AG04450 (cell line): ENCODE results near the gene TCP11. TPM values are rescaled to one million over a fixed set of nuclear protein-coding genes. Genes with fewer than 3 reads are reported as not detected.

ENCODE experiments used
- CTCF ChIA-PET: fragments of 300-600, 350-600 bp; formaldehyde crosslinking; extraction: SDS; loops from one replicate; lab custom pipeline; 2022; ENCODE audit warnings: antibody characterized with exemption, inconsistent platforms; lab: Charles Lee
- POLR2A ChIA-PET: fragments of 350-600 bp; formaldehyde crosslinking; extraction: SDS; loops from one replicate; lab custom pipeline; 2021; ENCODE audit warnings: antibody characterized with exemption, inconsistent platforms; lab: Yijun Ruan, JAX
- DNase-seq: peaks from one replicate; pipeline ENCODE4 v3.0.0-alpha.2; 2011; ENCODE audit warnings: low read depth, low spot score
- H3K27ac ChIP-seq: one replicate; pipeline ENCODE4 v1.5.1; 2012; ENCODE audit warnings: low read depth, low read length, control low read depth
- H3K27me3 ChIP-seq: one replicate; pipeline ENCODE4 v1.6.0; 2012; ENCODE audit warnings: low read length; ENCODE audit not compliant: control insufficient read depth, insufficient read depth
- H3K4me3 ChIP-seq: 2 replicates; pipeline ENCODE4 v1.5.1; 2011; ENCODE audit warnings: mild to moderate bottlenecking, low read depth, low read length, control low read depth
- H3K9me3 ChIP-seq: 2 replicates; pipeline ENCODE4 v1.5.1; 2012; ENCODE audit warnings: low read length; ENCODE audit not compliant: control insufficient read depth, insufficient read depth
- polyA plus RNA-seq: library from polyadenylated mRNA; depleted of rRNA; stranded (reverse); fragments of >200 nt; gene quantifications from 2 replicates; pipeline ENCODE4 v1.2.3, GENCODE V29; 2011
- TF ChIP-seq, protein P1 (sequence below): IDR thresholded peaks from 2 replicates; pipeline ENCODE4 v1.5.1; 2011; ENCODE audit warnings: low read depth, low read length, control low read depth, inconsistent platforms

TCP11 gene
- polyA plus RNA-seq, 1 experiment = 0.11 TPM

DNA sequence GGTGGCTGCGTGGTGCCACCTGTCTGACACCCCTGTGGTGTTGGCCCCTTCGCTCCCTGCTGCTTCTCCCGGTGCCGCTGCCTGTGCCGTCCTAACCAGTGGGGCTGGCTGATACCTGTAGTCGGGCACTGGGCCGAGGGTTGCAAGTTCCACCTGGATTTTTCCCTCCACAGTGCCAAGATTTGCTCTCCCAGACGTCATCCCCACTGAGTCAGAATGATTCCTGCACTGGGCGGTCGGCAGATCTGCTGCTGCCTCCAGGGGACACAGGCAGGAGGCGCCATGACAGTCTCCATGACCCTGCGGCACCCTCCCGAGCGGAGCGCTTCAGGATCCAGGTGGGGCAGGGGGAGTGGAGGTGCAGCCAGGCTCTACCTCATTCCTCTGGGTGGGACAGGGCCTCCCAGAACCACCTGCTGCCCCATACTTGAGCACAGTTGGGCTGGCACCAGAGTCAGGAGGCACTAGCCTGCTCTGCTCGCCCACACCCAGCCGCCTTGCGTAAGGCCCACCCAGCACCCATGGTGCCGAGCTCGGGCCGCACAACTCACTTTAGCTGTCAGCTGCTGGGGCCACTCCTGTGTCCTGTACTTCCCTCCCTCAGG lies 60.2 kb downstream of the TCP11 start:
- no peak overlapping the region for H3K27ac ChIP-seq
- no peaks in the 10 kb centered on the region for H3K27me3 ChIP-seq
- H3K9me3 ChIP-seq = no peaks in the 10 kb centered on the region
- POLR2A ChIA-PET = no interaction called here
- TF ChIP-seq, protein P1, sequence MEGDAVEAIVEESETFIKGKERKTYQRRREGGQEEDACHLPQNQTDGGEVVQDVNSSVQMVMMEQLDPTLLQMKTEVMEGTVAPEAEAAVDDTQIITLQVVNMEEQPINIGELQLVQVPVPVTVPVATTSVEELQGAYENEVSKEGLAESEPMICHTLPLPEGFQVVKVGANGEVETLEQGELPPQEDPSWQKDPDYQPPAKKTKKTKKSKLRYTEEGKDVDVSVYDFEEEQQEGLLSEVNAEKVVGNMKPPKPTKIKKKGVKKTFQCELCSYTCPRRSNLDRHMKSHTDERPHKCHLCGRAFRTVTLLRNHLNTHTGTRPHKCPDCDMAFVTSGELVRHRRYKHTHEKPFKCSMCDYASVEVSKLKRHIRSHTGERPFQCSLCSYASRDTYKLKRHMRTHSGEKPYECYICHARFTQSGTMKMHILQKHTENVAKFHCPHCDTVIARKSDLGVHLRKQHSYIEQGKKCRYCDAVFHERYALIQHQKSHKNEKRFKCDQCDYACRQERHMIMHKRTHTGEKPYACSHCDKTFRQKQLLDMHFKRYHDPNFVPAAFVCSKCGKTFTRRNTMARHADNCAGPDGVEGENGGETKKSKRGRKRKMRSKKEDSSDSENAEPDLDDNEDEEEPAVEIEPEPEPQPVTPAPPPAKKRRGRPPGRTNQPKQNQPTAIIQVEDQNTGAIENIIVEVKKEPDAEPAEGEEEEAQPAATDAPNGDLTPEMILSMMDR = no peak
- CTCF ChIA-PET = interaction anchor here (0.6 kb wide), 1 partner anchor 55 kb away, joined by 5 read pairs; no protein-coding TSS in a partner anchor
- no peak overlapping the region for H3K4me3 ChIP-seq
- no peak for DNase-seq

DNA sequence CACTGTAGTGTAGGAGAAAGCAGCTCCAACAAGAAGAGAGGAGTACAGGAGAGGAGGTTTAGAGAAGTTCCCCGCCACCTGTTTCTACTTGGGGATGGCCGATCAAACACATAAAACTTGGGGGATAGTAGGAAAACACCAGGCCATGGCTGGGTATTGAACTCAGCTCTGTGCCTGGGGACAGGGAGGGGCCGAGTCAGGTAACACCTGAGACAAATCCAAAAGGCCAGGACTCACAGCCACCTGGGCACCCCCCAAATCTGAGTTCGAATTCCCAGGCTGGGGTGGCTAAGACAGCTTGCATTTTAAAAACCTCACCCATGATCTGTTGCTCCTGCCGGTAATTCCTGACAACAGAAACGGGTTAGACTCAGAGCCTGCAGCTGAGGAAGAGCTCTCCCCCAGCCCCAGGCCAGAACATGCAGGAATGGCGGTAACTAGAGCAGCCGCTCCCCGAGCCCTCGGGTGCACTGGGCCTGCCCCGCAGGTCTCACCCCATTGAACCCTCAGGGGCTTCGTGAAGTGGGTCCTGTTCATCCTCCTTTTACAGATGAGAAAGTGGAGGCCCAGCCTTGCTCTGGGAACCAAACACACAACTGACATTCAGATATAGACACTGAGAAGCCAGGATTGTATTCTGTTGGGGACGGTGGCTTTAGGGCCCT lies 61.0 kb downstream of the TCP11 start:
- CTCF ChIA-PET = interaction anchor here (0.5 to 0.6 kb wide), 2 partner anchors 13 to 56 kb away, joined by 4 to 5 read pairs; no protein-coding TSS in a partner anchor
- no peak for DNase-seq
- POLR2A ChIA-PET = interaction anchor here (0.7 kb wide), 1 partner anchor 88 kb away, joined by 3 read pairs; no protein-coding TSS in a partner anchor
- no peaks in the 10 kb centered on the region for H3K27me3 ChIP-seq
- H3K27ac ChIP-seq = no peak overlapping the region
- TF ChIP-seq, protein P1 = no peak
- no peaks in the 10 kb centered on the region for H3K9me3 ChIP-seq
- no peak overlapping the region for H3K4me3 ChIP-seq

DNA sequence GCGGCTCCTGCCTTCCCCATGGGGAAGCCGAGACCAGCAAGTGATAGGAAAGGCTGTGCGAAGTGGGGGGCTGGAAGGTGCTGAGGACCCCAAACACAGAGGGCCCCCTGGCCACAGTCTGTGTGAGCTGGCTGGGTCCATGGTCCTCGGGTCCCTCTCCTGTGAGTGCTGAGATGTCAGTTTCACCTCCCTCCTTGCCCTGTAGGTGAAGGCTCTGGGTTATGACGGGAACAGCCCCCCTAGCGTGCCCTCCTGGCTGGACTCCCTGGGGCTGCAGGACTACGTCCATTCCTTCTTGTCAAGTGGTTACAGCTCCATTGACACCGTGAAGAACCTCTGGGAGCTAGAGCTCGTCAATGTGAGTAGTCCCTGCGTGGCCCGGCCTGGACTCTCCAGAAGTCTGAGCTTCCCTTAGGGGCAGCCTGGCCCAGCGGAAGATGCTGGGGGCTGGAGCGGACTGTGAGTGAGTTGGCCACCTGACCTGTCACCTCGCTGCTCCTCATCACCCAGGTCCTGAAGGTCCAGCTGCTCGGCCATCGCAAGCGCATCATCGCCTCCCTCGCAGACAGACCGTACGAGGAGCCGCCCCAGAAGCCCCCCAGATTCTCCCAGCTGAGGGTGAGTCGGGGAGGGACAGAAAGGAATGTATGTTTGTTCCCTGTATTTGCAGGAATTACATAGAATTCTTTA lies 61.7 kb downstream of the TCP11 start:
- TF ChIP-seq, protein P1 = no peak
- H3K27ac ChIP-seq = no peak overlapping the region
- CTCF ChIA-PET = interaction anchor here (0.5 to 0.8 kb wide), 2 partner anchors 12 to 14 kb away, joined by 3 to 4 read pairs; no protein-coding TSS in a partner anchor
- no peak overlapping the region for H3K4me3 ChIP-seq
- POLR2A ChIA-PET = interaction anchor here (0.7 kb wide), 1 partner anchor 87 kb away, joined by 3 read pairs; no protein-coding TSS in a partner anchor
- H3K9me3 ChIP-seq = no peaks in the 10 kb centered on the region
- DNase-seq = no peak
- H3K27me3 ChIP-seq = no peaks in the 10 kb centered on the region

DNA sequence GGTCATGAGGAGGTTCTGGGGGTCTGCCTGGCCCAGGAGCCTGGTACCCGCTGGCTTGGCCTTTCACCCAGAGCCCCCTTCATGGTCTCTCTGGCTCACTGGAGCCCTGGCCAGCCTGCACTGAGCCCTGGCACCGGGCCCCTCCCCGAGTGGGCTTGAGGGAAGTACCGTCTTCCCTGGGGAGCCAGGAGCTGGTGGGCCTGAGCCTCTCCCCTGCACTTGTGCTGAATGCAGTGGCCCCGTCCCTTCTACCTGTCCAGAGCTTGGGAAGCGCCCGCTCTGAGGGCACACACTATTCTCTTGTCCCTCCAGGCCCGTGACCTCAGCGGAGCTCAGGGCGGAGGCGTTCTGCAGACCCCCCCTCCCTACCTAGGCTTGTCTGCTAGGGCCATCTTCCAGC lies 62.2 kb downstream of the TCP11 start:
- ChIA-PET CTCF (interaction anchor here (0.8 kb wide), 1 partner anchor 14 kb away, joined by 3 read pairs; no protein-coding TSS in a partner anchor), POLR2A (no interaction called here)
- Histone ChIP-seq H3K27ac (no peak overlapping the region), H3K27me3 (no peaks in the 10 kb centered on the region), H3K4me3 (no peak overlapping the region), H3K9me3 (no peaks in the 10 kb centered on the region)
- no peak for DNase-seq
- TF ChIP-seq, protein P1 = no peak
